ENCODE data around the gene SMYD4.
A peak's percentile ranks its signal among the peaks of the same experiment; 100 is the strongest.
"Not testable (repeated sequence)": the region's sequence is repeated elsewhere in the genome, so short reads cannot be mapped to it uniquely, and the experiment has no call there.

Gene SMYD4

DNA sequence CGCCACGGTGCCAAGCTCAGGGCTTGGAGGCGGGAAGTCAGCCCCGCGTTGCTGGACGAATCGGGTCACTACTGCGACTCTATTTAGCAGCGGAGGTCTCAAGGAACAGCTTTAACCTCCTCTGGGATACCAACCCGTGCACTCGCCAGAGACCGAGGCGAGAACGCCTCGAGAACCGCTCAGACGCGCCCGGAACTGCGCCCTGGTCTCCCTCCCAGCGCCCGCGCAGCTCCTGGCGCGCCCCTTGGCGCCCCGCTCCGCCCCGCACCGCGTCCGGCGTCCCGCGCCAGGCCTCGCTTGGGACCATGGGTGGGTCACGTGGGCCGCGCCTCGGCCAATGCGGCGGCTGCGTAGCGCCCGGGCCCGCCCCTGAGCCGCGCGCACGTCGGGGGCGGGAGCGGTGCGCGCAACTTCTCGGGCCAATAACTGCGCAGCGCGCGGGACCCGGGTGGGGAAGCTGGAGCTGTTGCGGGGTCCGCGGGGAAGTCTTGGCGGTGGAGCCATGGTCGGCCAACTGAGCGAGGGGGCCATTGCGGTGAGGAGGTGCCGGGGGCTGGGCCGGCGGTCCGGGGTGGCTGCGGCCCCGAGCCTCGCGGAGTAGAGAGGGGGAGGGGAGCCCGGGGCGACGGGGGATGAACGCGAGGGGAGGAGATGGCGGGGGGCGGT is at the start of gene SMYD4, which contains the start of gene RPA1:
TSS of gene SMYD4 (minus strand) at position 311 of the 666 bp plus-strand sequence. CDS start 1,908 bp downstream, outside the sequence.
TSS of gene RPA1 (plus strand) at position 414 of the 666 bp plus-strand sequence. CDS start at position 503, 89 bp downstream.
- DNase-seq (ENCODE audit: low read depth, low spot score) = peak; percentile 74

DNA sequence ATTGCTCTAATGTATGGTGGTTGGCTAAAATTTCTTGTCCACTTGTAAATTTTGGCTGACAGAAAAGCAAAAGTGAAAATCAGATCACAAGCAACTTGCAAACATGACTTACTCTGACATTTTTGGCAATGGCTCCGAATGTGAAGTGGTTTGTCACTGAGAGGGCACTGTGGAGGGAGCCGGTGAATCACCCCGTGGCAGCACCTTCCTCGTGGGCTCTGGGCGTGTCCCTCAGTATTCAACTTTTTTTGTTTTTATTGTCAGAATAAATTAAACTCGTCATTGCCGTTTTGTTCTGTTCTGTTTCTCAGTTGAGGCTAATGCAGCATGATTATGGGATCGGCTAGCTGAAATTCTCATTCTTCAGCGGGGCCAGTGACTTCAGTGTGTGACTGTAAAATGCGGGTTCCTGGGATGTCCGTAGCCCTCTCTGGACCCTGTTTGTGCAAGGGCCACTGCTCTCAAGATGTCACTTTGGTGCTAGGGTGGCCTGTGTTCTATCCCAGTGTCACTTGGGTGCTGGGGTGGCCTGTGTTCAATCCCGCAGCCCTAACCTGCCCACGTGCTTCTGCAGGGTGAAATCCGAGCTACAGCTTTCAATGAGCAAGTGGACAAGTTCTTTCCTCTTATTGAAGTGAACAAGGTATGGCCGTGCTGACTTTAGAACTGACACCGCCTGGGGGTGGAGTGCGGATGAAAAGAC is 48.9 kb upstream of the SMYD4 start:
- no peak for DNase-seq (ENCODE audit: low read depth, low spot score)

- DNase-seq (ENCODE audit: low read depth, low spot score) = no peak
Measured at GRCh38 chr17:1875597-1875996, 45.9 kb upstream of the SMYD4 start.

GRCh38 chr17:1873418-1873817 is 43.7 kb upstream of the SMYD4 start:
- no peak for DNase-seq (ENCODE audit: low read depth, low spot score)

DNA sequence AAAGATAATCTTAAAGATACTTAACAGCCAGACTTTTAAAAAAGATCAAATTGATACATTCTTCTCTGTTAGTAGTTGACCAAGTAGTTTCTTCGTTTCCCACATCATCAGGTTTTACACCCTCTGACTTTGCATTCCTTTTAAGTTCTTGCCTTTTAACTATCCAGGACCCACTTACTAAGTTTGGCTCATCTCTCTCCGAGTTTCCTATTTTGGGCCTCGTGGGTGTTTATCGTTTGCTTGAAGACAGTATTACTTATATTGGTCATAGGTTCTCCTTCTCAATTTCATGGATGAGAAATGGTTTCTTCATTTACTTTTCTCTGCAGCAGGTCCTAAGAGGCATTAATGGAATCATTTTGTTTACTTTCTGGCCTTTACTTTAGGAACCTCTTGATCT is 43.3 kb upstream of the SMYD4 start:
- no peak for DNase-seq (ENCODE audit: low read depth, low spot score)

GRCh38 chr17:1872254-1872653 is 42.6 kb upstream of the SMYD4 start:
- no peak for DNase-seq (ENCODE audit: low read depth, low spot score)

DNA sequence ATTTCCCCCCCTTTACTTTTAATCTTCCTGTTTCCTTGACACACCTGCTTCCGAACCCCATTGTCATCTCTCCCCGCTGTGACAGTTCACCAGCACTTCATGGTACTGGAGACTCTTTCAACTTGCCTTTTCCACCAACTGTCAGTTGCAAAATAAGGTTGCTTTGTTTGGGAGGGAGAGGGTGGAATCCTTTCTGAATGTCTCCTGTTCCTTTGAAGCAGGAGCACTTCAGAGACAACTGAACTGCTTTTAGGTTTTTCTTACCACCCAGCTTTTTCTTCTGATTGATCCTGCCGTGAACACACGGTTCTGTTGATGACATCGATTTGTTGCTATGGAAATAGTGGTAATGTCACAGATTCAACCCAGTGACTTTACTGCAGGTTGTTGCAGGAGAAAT is 42.1 kb upstream of the SMYD4 start:
- no peak for DNase-seq (ENCODE audit: low read depth, low spot score)

- DNase-seq (ENCODE audit: low read depth, low spot score) = no peak
Measured at GRCh38 chr17:1870592-1870991, 40.9 kb upstream of the SMYD4 start.

DNA sequence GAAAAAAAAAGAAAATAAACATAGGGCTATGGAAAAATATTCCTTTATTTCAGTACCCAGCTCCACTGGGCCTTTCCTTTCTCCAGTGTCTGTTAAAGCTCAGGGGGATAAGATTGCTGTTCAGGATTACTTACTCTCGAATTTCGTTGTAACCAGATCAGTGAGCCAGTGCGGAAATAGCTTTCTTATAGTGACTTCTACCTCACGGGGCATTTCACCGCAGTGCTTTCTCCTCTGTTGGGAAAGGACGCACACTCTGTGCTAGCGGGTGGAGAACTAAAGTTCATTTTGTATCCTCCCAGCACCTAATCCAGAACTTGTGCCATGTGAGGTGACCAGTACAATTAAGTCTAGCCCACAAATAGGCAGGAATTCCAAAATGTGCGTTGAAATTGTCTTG is 38.4 kb upstream of the SMYD4 start:
- no peak for DNase-seq (ENCODE audit: low read depth, low spot score)

GRCh38 chr17:1867307-1867706 is 37.6 kb upstream of the SMYD4 start:
- no peak for DNase-seq (ENCODE audit: low read depth, low spot score)

- peak; percentile 20 for DNase-seq (ENCODE audit: low read depth, low spot score)
Measured at GRCh38 chr17:1865252-1866037, 35.7 kb upstream of the SMYD4 start.

- DNase-seq (ENCODE audit: low read depth, low spot score) = no peak
Measured at GRCh38 chr17:1861391-1862010, 31.8 kb upstream of the SMYD4 start.

GRCh38 chr17:1860978-1861377 is 31.3 kb upstream of the SMYD4 start:
- DNase-seq (ENCODE audit: low read depth, low spot score) = no peak

DNA sequence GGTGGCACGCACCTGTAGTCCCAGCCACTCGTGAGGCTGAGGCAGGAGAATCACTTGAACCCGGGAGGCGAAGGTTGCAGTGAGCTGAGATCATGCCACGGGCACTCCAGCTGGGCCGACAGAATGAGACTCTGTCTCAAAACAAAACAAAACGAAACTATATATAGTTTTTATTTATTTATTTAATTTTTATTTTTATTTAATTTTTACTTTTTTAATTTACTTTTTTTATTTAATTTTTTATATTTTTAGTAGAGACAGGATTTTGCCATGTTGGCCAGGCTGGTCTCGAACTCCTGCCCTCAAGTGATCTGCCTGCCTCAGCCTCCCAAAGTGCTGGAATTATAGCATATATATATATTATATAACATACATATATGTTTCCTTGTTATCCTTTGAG is 26.8 kb upstream of the SMYD4 start:
- DNase-seq (ENCODE audit: low read depth, low spot score) = not testable (repeated sequence)

- DNase-seq (ENCODE audit: low read depth, low spot score) = no peak
Measured at GRCh38 chr17:1853698-1854097, 24.0 kb upstream of the SMYD4 start.

- no peak for DNase-seq (ENCODE audit: low read depth, low spot score)
Measured at GRCh38 chr17:1852327-1852726, 22.6 kb upstream of the SMYD4 start.

GRCh38 chr17:1847191-1847590 is 17.5 kb upstream of the SMYD4 start:
- DNase-seq (ENCODE audit: low read depth, low spot score) = no peak

GRCh38 chr17:1843947-1844346 is 14.2 kb upstream of the SMYD4 start:
- DNase-seq (ENCODE audit: low read depth, low spot score) = no peak

DNA sequence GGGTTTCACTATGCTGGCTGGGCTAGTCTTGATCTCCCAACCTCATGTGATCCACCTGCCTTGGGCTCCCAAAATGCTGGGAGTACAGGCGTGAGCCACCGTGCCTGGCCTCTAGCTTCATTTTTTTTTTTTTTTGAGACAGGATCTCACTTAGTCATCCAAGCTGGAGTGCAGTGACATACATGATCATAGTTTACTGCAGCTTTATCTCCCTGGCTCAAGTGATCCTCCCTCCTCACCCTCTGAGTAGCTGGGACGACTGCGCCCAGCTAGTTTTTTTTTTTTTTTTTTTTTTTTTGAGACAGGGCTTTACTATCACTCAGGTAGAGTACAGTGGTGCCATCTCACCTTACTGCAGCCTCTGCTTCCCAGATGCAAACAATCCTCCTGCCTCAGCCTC is 9.8 kb upstream of the SMYD4 start:
- no peak for DNase-seq (ENCODE audit: low read depth, low spot score)

- DNase-seq (ENCODE audit: low read depth, low spot score) = no peak
Measured at GRCh38 chr17:1834380-1835149, 4.9 kb upstream of the SMYD4 start.

DNA sequence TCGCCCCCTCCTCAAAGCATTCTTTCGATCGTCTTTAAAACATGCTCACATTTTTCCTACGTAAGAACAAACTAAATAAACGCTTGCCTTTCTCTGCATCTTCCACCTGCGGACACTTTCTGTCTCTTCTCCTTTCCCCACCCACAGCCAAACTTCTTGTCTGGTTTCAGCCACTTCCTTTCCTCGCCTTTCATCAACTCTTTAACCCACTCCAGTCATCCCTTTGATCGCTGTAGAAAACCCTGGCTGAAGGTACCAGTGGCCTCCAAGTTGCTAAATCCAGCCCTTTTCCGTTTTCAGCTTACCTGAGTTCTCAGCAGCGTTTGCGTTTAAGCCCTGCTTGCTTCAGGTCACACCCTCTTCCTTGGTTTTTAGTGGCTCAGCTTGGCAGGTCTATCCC is 586 bp upstream of the SMYD4 start:
- no peak for DNase-seq (ENCODE audit: low read depth, low spot score)

Data from activated naive CD8-positive, alpha-beta T cell treated with anti-CD3 and anti-CD28 coated beads, Interleukin-2, amount 50 U/mL, for 16 hours (primary cell).